NCI-H446 (cell line): ENCODE measurements around the gene LNX1.
"Not testable (repeated sequence)": the region's sequence is repeated elsewhere in the genome, so short reads cannot be mapped to it uniquely, and the experiment has no call there.

Experiments
- DNase-seq, 2 experiments: peaks; one replicate each; lab custom pipeline; 2025; lab: John Stamatoyannopoulos, UW

LNX1 gene

GRCh38 chr4:53463340-53463739, 127.9 kb downstream of the LNX1 start:
- no peak for DNase-seq

GRCh38 chr4:53461244-53461643, 130.0 kb downstream of the LNX1 start:
- no peak for DNase-seq

- no peak for DNase-seq
These were observed 131.7 kb downstream of the LNX1 start for GRCh38 chr4:53459548-53459947.

GRCh38 chr4:53456178-53456577, 135.1 kb downstream of the LNX1 start:
- DNase-seq, result no peak

GRCh38 chr4:53455766-53456165, 135.5 kb downstream of the LNX1 start:
- no peak for DNase-seq

GRCh38 chr4:53453385-53453784, 137.9 kb downstream of the LNX1 start:
- DNase-seq, result no peak

GRCh38 chr4:53450773-53451172, 140.5 kb downstream of the LNX1 start:
- DNase-seq, result no peak

GRCh38 chr4:53444954-53445353, 146.3 kb downstream of the LNX1 start:
- DNase-seq, result no peak

GRCh38 chr4:53441564-53441963, 149.7 kb downstream of the LNX1 start:
- DNase-seq, result no peak

- no peak for DNase-seq
These were observed 155.0 kb downstream of the LNX1 start for GRCh38 chr4:53436251-53436650.

- DNase-seq, result no peak
These were observed 158.5 kb downstream of the LNX1 start for GRCh38 chr4:53432528-53433424.

GRCh38 chr4:53431052-53431451, 160.2 kb downstream of the LNX1 start:
- DNase-seq, result no peak

- no peak for DNase-seq
These were observed 163.9 kb downstream of the LNX1 start for GRCh38 chr4:53427366-53427765.

- DNase-seq, result no peak
These were observed 167.0 kb downstream of the LNX1 start for GRCh38 chr4:53424280-53424679.

- DNase-seq, result no peak
These were observed 168.9 kb downstream of the LNX1 start for GRCh38 chr4:53422367-53422766.

- no peak for DNase-seq
These were observed 169.5 kb downstream of the LNX1 start for GRCh38 chr4:53421791-53422190.

- DNase-seq, result no peak
These were observed 172.1 kb downstream of the LNX1 start for GRCh38 chr4:53419208-53419607.

- DNase-seq, result not testable (repeated sequence)
These were observed 181.8 kb downstream of the LNX1 start for GRCh38 chr4:53409479-53409878.
